Measurements from ENCODE around the gene WNT7A.

WNT7A gene

DNA sequence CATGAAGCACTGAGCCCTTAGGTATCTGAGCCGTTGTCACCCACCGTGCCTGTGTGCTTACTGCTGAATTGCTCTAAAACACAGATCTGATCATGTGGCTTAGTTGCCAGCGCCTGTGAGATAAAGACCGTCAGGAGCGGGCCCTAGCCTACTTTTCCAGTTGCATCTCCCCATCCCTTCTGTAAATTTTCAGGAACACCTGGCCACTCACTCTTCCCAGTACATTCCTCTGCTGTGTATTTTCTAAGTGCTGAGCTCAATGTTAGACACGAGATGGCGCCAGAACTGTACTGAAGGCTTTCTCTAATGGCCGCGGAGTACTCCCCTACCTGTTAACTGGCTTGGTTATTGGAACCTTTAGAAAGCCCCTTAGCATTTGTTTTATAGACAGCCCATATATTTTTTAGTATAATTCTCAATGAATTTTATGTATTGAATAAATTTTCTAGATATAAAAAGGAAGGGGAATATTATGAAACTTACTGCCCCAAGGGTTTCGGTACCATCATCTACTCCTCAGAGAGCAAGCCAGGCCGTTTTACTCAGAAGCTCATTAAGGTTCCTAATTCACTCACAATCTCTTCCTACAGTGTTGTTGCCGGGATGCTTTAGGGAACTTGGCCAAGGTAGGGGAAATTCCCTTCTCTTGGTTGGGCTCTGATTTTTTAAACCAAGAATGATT lies 16.7 kb upstream of the WNT7A start:
- FAIRE-seq (no peak), DNase-seq (ENCODE audit: insufficient read length, low spot score) (no peak)

GRCh38 chr3:13895155-13896105 lies 15.6 kb upstream of the WNT7A start:
- FAIRE-seq (no peak), DNase-seq (ENCODE audit: insufficient read length, low spot score) (peak; percentile 48)
- TF ChIP-seq, protein P1, sequence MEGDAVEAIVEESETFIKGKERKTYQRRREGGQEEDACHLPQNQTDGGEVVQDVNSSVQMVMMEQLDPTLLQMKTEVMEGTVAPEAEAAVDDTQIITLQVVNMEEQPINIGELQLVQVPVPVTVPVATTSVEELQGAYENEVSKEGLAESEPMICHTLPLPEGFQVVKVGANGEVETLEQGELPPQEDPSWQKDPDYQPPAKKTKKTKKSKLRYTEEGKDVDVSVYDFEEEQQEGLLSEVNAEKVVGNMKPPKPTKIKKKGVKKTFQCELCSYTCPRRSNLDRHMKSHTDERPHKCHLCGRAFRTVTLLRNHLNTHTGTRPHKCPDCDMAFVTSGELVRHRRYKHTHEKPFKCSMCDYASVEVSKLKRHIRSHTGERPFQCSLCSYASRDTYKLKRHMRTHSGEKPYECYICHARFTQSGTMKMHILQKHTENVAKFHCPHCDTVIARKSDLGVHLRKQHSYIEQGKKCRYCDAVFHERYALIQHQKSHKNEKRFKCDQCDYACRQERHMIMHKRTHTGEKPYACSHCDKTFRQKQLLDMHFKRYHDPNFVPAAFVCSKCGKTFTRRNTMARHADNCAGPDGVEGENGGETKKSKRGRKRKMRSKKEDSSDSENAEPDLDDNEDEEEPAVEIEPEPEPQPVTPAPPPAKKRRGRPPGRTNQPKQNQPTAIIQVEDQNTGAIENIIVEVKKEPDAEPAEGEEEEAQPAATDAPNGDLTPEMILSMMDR (IDR thresholded peaks at IDR 0.05; ENCODE audit: insufficient read depth, missing control alignments) = no peak

More for the DNA sequence above, 16.7 kb upstream of the WNT7A start:
- TF ChIP-seq, protein P1 (IDR thresholded peaks at IDR 0.05; ENCODE audit: insufficient read depth, missing control alignments) = peak; percentile 93

- DNase-seq (ENCODE audit: insufficient read length, low spot score) (no peak), FAIRE-seq (no peak)
- TF ChIP-seq, protein P1 (IDR thresholded peaks at IDR 0.05; ENCODE audit: insufficient read depth, missing control alignments) = no peak
These were observed 14.9 kb upstream of the WNT7A start for GRCh38 chr3:13894807-13895154.

DNA sequence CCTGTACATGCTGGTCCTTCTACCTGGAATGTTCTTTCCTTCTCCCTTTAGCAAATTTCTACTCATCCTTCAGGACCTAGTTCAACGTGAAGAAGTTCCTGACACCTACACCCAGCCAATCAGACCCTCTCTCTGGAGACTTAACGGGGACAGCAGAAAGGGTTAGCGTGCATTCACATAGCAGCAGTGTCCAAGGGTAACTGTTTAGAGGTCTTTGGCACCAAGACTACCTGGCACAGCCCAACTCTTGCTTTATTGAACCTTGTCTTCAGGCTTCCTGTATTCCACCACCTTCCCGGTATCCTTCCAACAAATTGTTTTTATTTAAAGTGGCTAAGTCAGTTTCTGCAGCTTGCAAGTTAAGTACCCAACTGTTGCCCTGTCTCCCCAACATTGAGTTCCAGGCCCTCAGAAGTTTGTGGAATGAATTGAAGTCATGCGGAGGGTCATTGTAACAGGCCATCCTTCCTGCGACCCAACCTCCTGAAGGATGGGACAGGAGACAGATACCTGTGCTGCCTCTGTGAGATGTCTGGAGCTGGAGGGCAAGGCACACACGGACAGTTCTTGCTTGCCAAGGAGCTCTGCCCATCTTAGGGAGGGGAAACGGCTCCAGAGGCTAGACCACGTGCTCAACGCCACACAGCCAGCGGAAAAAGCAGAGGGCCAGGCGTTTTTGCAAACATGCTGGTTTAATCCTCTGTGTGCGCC lies 14.4 kb upstream of the WNT7A start:
- FAIRE-seq (no peak), DNase-seq (ENCODE audit: insufficient read length, low spot score) (no peak)
- TF ChIP-seq, protein P1 (IDR thresholded peaks at IDR 0.05; ENCODE audit: insufficient read depth, missing control alignments) = no peak

GRCh38 chr3:13892304-13892703 lies 12.4 kb upstream of the WNT7A start:
- no peak for DNase-seq (ENCODE audit: insufficient read length, low spot score)
- TF ChIP-seq, protein P1 (IDR thresholded peaks at IDR 0.05; ENCODE audit: insufficient read depth, missing control alignments) = no peak
- FAIRE-seq = no peak

DNA sequence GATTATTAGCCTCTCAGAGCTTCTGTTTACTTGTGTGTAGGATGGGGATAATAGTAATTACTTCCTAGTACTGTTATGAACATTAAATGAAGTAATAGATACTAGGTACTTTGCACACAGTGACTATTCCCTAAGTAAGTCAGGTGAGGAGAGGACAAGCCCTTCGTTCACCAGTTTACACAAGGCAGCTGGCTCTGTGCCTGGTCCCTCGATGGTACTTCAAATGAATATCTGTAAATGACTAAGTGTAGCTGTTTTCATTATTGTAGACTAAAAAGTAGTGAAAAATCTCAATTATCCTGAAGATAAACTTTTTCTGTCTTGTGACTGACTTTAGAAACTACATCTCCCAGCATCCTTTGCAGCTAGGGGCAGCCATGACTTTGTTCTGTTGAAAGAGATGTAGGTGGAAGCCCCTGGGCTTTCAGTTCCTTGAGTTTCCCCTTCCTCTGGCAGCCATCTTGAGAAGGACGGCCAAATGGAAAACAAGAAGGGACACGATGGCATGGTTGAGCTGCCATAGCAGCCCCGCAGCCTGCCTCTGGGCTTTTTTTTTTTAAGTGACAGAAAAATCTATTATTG lies 11.7 kb upstream of the WNT7A start:
- TF ChIP-seq, protein P1 (IDR thresholded peaks at IDR 0.05; ENCODE audit: insufficient read depth, missing control alignments) = no peak
- DNase-seq (ENCODE audit: insufficient read length, low spot score) (no peak), FAIRE-seq (no peak)

Data from D721Med (cell line).